ENCODE data around the gene GALNT5. TPM values are rescaled to one million over a fixed set of nuclear protein-coding genes. Genes with fewer than 3 reads are reported as not detected.
A peak's percentile ranks its signal among the peaks of the same experiment; 100 is the strongest.
"Not testable (repeated sequence)": the region's sequence is repeated elsewhere in the genome, so short reads cannot be mapped to it uniquely, and the experiment has no call there.

GALNT5 gene
- polyA plus RNA-seq, 4 donors: 0.36 to 0.58 (median 0.52) TPM

DNA sequence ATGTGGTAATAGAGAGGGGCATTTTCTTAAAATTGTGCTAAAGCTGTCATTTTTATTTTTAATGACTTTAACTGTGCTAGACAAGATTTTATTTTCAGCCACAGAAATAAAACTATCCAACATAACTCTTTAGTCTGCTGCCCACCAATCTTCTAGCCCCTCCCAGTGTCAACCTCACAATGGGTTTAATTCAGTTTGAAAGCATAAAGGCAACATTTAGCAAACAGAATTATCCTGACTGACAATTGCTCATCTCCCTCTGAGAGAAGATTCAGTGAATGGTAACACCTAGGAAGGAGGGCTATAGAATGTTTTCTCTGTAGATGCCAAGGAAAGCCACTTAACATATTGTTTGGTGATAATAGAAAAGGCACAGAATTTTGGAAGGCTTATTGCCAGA, 62.9 kb downstream of the GALNT5 start:
- DNase-seq (ENCODE audit: low read depth in 4 of 4, low spot score in 3 of 4): no peak

DNA sequence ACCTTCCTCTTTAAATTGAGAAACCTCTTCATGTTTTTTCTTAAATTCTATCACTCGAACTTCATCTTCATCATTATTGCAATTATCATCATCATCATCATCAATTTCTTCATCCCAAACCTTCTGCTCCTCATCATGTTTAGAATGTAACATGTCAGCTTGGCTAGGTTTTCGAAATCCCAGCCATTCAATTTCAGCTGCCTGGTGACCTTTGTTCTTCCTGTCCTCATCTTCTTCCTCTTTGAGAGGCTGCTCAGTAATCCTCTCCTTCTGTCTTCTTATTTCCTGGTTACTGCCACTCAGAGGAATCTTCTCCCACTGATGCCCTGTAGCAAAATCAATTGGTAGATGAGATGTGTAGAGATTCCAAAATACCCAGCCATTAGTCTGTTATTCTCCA, 64.0 kb downstream of the GALNT5 start:
- DNase-seq (ENCODE audit: low read depth in 4 of 4, low spot score in 3 of 4): no peak

DNA sequence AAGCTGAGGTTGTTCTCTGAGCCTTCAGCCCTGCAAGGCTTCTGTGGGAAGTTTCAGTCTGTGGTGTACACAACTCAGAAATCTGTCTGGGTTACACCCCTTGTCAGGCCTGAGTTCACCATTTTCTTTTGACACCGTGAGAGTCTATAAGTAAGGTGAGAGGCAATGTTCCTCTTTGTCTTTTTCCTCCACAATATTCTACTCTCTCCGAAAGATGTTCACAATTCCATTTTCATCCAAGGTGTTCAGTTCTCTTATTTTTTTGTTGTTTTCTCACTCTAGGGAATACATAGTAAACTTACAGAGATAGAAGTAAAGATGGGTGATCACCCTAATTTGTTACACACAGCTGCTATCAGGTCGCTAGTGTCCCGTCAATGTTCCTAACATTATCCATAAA, 64.9 kb downstream of the GALNT5 start:
- no peak for DNase-seq (ENCODE audit: low read depth in 4 of 4, low spot score in 3 of 4)

DNA sequence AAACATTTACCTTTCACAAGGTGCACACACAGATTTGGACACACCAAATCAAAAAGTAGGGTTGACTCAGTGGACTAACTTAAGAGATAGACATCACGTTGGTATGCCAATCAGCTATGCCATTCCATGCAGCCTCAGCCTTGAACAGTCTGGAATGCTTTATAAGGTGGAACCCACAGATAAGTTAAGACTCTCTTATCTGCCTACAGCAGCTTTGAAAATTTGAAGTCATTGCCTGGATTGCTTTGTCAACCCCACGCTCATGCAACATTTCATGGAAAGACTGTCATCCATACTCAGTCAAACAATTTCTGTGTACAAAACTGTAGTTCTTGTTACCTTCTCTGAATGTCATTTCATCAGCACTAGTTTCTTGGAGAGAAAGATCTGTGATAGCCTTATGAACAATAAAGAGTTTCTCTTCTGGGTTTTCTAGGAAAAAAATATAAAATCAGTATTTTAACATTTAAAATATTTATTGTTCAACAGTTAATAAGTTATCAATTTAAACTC, 66.9 kb downstream of the GALNT5 start:
- DNase-seq (ENCODE audit: low read depth in 4 of 4, low spot score in 3 of 4): no peak

DNA sequence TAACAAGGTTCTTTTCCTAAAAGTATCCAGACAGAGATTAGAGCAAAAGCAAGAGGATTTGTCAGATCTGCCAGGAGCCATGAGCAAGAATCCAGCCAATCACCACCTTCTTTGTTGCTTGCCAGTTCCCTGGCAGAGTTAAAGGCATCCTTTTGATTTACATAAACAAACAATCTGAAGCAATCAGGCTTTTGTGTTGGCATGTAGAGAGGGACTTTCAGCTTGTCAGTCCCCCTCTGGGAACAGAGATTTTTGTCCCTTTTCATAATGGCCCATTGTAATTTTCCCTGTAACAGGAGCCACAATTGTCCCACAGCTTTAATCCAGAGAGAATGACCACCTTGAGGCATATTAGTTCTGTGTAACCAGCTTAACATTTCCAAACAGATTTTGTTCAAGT, 68.3 kb downstream of the GALNT5 start, which contains the start of gene ERMN:
Gene ERMN, minus strand, starts transcription at position 39 of the 400 bp plus-strand sequence. CDS start 182 bp downstream, outside the sequence.
- DNase-seq (ENCODE audit: low read depth in 4 of 4, low spot score in 3 of 4): no peak

DNA sequence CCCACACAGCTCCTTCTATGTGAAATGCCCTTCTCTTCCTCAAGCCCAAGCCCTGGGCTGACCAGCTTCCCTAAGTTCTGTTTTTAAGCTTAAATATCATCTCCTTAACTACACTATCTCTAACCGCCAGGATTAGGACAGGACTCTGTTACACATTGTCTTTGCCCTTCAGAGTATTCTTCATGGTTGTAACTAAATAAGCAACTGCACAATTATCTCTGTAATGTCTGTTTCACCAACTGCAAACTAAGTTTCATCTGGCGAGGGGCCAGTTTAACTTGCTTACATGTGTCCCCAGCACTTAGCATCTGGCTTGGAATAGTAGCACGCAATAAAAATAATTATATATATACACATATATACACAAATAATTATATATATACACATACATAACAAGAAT, 69.2 kb downstream of the GALNT5 start:
- no peak for DNase-seq (ENCODE audit: low read depth in 4 of 4, low spot score in 3 of 4)

DNA sequence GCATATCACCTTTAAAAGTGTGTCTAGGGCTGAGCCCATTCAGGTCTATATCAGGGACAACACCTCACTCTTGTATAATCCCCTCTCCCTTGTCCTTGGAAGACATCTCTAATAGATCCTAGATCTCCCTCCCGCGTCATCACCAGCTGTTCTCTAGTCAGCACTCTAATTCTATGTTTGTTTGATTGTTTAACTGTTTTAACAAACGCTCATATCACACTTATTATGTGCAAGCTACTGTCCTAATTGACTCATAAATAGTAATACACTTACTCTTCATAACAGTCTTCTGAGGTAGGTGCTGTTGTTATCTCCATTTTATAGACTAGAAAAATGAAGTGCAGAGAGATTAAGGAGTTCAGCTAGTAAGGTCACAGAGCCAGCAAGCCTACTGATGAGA, 69.7 kb downstream of the GALNT5 start:
- no peak for DNase-seq (ENCODE audit: low read depth in 4 of 4, low spot score in 3 of 4)

DNA sequence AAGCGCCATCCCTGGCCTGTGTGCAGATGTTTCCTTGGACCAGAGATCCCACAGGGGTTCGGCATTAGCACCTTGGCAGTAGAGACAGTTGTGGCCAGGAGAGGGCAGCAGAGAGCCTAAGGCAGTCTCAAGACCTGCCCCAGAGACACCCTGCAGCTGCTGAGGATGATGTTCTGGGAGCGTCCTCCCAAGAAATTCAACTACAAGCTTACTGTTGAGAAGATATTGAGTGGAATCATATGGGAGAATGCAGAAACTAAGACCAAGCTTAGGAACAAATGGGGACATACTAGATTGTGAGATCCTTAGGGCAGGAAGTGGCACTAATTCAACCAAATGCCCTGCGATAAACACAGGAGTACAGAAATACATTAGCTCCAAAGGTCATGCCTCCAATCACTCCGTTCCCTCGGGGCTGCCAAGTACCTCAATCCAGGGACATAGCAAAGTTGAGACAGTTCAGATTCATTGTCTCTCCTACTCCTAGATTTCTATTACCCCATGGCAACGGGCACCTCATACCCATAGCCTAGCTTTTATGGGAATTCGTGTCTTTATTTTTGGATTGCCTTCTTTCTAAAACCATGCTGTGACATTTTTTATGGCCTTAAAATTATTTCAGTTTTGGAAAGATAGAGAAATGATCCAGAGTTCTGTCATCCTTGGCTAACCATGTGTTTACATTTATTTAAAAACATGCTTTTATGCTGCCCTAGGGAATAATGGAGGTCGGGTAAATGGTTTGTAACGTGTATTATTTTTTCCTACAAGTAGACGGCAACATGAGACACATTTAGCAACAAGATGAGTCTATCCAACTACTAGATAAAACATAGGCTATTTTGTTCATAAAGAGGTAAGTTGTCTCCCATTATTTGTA, 70.4 kb downstream of the GALNT5 start:
- peak; percentile 54 to 67 (median 66) for DNase-seq (ENCODE audit: low read depth in 4 of 4, low spot score in 3 of 4)

DNA sequence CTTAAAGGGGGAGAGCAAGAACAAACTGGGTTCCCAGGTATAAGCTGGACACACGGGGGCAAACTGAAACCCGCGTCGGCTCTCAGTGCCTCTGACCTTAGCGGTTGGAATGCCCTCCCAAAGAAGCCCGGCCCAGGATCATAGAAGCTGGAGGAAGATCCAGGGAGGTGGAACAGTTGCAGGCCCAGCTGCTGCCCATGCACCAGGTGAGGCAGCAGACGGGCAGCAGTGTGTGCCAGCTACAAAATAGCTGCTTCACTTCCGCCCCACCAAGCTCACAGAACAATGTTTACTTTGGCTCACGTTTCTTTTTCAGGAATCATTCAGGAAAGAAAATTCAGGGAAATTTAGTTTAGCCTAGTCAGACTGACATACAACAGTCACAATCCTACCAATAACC, 72.0 kb downstream of the GALNT5 start:
- DNase-seq (ENCODE audit: low read depth in 4 of 4, low spot score in 3 of 4): no peak

DNA sequence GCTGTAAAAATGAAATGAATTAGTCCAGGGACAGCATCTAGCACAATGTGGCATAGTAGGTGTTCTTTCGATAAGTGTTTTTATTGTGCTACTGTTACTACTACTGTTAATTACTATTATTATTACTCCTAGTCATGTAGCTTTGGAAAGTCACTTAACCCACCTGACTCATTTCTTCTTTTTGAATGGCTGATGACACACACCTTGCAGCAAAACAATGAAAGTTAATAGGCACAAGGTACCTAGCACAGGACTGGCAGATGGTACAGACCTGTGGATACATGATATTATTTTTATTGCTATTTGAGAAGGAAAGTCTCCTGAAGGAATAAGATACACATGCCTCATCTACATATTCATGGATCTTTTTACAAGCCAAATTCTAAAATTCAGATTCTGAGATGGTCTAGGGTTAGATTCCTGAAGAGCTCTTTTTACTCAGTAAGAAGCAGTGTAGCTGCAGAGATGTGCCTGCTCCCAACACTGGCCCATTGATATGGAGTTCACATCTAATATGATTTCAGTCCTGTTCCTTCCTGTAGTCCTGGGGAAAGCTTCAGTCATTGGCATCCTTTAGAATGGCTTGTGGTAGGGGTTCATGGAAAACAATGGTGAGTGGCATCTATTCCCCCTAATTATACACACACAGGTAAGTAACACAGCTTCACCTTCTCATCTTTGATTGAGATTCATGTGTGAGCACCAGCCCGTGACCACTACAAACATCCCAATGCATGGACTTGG, 76.0 kb downstream of the GALNT5 start:
- no peak for DNase-seq (ENCODE audit: low read depth in 4 of 4, low spot score in 3 of 4)

DNA sequence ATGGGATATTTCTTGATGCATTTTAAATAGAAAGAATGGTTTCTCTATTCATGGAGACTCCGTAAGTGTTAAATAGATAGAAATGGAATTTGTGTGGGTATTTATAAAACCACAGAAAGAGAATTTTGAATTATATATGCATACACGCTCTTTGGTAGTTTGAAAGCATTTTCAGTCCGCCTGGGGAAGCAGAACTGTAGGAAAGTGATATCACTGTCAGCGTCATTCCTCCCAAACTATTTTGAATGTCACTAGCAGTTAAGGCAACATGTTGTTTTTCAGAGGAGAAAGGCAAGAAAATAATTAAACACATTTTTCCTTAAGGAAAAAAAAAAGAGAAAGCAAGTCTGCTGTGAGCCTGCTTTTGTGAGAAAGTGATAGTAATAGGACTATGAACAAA, 76.8 kb downstream of the GALNT5 start:
- DNase-seq (ENCODE audit: low read depth in 4 of 4, low spot score in 3 of 4): no peak

DNA sequence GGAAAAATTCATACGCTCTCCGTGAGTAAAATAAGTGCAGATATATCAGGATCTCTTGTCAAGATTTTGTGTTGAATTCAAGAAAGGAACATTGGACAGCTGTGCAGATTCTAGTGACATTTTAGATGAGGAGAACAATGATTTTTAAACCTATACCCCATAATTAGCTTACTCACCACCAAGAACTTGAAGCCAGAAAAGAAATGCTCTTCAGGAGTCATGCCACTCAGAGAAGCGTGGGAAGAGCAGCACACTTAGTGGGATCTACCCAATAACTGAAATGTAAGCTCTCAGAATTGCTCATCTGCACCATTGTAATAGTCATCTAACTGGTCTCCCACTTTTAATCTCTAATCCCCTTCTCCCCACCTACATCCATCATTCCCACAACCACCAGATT, 77.3 kb downstream of the GALNT5 start:
- no peak for DNase-seq (ENCODE audit: low read depth in 4 of 4, low spot score in 3 of 4)

DNA sequence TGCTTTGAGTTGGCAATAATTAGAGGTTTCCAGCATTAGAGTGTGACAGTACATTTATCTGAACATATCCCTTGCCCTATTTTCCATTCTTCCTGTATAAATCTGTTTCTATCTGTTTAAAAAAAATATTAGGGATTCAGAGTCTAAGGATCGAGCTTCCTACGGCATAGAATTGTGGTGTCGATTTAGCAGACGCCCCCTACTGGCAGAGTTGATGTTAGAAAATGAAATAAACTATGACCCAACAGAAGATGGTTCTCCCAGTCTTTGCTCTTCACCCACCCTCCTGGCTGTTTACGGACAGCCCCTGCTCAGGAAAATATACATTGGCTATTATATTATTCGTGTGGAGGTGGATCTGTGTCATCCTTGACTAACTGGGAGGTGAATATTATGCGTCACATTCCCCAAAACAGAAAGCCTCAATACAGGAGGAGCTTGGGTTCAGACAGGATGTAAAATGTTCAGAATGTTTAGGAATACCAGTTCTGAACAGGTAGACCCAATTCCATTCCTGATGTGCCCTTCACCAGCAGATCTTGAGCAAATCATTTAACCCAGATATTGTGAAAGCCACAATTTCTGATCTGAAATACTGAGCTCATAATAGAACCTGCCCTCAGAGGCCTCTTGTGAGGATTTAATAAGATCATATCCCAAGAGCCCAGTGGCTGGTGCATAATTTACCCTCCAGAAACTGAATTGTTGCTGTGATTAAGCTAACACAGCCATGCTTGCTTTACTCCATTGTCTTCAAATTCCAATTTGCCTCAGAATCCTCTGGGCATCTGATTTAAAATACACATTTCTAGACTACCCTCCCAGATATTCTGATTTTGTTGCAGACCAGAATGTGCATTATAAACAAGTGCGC, 78.9 kb downstream of the GALNT5 start:
- DNase-seq (ENCODE audit: low read depth in 4 of 4, low spot score in 3 of 4): no peak

DNA sequence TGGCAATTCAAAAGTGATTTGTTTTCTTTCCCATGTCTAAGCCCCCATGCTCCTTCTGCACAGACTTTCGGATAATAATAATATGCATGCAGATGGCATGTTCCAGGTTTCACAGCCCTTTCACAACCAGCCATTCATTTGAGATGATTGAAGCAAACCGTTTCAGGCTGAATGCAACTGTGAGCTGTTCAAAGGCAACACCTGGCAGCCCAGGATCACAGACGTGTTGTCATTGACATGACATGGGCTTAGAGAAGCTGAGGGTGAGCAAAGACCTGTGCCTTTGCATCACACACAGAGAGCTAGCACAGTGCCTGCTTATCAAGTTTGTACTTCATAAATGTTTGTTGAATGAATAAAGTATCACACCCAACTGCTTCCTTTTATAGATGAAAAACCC, 80.5 kb downstream of the GALNT5 start:
- no peak for DNase-seq (ENCODE audit: low read depth in 4 of 4, low spot score in 3 of 4)

DNA sequence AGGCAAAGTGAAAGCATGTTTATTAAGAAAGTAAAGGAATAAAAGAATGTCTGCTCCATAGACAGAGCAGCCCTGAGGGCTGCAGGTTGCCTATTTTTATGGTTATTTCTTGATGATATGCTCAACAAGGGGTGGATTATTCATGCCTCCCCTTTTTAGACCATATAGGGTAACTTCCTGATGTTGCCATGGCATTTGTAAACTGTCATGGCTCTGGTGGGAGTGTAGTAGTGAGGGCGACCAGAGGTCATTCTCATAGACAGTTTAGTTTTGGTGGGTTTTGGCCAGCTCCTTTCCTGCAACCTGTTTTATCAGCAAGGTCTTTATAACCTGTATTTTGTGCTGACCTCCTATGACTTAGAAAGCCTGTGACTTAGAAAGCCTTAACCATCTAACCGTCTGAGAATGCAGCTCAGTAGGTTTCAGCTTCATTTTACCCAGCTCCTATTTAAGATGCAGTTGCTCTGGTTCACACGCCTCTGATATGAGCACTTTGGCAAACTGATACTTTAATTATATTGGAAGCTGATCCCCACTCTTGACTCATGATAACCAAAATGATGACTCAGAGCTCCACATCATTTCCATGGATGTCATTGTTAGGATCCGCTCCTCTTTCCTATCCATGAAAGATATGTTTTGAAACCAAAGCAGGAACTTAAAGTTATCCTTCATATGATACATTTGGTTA, 82.6 kb downstream of the GALNT5 start:
- no peak for DNase-seq (ENCODE audit: low read depth in 4 of 4, low spot score in 3 of 4)

DNA sequence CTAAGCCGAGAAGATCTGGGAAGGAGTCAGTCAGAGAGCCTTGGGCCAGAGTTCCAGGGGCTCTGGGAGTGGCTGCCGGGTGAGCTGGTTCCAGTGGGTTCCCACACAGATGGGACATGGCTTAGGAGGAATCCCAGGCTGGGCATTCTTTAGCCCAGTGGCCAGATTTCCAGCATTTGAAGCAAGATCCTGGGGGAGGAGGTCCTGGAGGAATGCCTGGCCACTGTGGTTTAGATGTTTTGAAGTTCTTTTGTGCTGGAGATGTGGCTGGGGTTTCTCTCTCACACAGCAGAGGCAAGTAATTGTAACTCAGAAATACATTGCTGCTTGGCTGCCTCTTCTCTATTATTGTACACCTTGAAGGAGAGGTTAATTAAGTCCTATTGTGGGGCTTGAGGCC, 83.9 kb downstream of the GALNT5 start:
- DNase-seq (ENCODE audit: low read depth in 4 of 4, low spot score in 3 of 4): not testable (repeated sequence)

DNA sequence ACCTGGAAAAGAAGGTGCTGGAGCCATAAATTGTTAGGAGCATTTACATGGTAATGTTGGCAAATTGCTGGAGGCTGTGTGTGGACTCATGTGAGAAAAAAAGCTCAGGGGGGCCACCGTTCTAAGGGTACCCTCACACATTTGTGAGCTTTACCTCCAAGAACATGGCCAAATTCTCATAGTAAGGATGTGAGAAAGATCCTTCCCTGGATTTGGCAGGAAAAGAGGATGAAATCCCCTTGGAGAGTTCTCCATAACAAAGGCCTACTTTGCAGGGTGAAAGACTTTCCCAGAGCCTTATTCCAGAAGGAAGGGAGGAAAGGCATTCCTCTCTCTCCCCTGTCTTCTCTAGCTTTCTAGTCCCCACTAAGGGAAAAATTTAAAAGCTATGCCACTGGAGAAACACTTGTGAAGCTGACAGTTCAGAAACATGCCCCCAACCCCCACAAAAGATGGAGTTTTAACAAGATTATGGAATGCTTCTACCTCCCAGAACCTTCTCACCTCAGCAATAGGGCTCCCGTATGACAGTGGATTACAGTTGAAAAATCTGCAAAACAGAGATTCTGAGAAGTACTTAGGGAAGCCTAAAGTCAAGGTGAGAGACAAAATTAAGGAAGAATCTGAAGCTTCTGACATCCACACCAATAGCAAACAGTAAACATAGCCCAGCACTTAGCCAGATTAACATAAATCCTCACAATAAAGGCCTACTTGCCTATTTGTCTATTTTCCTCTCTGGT, 88.3 kb downstream of the GALNT5 start:
- no peak for DNase-seq (ENCODE audit: low read depth in 4 of 4, low spot score in 3 of 4)

DNA sequence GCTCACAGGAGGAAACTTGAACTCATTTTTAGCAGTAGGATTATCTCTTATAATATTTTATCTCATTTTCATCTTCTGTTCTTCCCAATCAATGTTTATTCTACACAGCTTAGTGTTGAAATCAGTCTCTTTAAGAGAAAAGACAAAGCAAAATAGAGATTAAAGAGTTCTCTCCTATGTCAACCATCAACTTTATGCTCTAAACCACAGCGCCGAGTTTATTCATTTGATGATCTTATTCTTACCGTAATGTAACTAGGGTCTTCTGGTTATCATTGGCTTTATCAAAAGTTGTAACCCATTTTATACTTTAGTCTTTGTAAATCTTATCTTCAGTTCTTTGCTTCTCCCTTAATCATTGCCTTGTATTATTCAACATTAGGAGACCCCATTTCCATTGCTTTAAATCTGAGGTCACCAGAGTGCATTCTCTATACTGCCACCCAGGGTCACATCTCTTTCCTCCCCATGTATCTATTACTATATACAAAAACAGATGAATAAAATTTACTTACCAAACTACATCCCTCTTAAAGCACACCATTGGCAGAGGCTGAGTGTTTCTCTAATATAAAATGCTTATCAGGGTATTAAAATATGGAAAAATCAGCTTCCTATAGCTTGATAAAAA, 90.9 kb downstream of the GALNT5 start:
- no peak for DNase-seq (ENCODE audit: low read depth in 4 of 4, low spot score in 3 of 4)

DNA sequence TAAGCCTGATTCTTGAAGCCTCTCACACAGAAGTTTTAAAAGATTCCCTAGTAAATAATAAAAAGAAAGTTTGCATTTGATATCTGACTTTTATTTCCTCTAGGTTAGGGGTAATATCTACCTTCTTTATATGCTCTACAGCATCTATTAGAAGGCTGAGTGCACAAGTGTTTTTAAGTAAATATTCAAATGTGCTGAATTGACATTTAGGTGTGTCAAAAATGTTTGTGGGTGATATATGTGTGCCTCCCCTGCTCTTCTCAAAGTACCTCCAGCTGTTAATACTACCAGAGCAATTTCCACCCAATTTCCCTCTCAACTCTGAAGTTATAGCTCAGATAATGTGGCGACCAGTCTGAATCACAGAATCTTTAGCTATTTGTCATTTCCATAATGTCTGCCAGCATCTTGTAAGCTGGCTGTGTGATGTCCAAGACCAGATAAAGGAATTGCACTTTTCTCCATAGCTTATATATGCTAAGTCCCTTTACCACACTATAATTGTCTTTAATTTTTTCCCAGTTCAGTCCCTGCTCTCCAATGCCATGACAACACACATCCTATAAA, 92.5 kb downstream of the GALNT5 start:
- DNase-seq (ENCODE audit: low read depth in 4 of 4, low spot score in 3 of 4): no peak
